ENCODE results near the gene INHBB.

INHBB gene

DNA sequence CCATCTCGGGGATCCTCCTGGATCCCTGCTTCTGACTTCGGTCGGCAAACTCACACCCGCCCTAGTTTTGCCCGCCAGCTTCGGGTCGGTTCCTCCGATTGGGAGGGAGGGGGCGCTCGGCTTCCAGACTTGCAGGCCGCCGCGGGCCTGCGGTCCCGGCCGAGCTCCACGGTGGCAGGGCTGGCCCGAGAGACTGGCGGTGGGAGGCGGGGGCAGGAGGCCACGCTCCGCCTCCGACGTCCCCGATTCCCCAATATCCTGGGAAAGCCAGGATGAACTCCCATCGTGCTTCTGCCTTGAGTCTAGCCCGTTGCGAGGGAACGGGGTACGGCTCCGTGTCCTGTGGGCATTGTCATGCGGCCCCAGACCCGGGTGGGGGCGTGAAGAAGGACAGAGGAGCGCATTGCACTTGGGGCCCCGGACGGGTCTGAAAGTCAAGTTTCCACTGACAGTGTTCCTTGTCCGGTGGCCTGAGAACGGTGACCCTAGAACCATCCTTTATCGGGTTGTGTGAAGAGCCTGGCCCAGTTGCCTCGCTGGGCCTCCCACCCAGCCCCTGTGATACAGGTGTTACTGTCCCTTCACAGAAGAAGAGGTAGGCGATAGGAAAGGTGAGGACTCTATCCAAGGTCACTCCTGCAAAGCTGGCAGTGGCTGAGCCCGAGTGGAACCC is 2.4 kb upstream of the INHBB start:
- DNase-seq, result no peak

DNA sequence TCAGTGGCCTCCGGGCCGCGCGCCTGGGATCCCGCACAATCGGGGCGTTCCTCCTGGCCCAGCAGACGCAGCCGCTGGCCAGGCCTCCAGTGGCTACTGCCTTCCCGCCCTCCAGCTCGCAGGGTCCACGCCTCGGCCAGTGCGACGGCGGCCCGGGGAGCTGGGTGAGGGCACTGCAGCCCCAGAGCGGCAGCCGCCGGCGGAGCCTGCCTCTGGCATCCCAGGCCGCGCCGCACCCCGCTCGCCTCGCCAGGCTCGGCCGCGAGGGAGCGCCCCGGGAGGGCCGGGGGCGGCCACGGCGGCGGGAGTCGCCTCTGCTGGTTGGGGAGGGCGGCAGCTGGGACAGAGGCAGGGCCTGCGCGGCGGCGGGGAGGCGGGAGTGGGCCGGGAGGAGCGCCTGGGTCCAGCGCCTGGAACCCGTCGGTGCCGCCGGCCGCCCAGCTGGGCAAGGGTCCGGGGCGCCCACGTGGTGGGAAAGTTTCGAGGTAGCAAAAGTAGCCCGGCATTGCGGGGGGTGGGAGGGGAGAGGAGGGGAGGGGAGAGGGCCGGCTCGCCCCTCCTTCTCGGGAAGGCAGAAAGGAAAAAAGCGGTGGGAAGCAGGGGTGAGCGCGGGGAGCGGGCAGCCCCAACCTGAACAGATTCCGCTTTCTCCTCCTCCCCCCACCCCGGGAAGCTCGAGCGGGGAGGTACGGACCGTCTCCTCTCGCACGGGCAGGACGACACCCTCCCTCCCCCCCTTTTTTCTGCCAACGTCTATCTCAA is 1.5 kb upstream of the INHBB start:
- no peak for DNase-seq

DNA sequence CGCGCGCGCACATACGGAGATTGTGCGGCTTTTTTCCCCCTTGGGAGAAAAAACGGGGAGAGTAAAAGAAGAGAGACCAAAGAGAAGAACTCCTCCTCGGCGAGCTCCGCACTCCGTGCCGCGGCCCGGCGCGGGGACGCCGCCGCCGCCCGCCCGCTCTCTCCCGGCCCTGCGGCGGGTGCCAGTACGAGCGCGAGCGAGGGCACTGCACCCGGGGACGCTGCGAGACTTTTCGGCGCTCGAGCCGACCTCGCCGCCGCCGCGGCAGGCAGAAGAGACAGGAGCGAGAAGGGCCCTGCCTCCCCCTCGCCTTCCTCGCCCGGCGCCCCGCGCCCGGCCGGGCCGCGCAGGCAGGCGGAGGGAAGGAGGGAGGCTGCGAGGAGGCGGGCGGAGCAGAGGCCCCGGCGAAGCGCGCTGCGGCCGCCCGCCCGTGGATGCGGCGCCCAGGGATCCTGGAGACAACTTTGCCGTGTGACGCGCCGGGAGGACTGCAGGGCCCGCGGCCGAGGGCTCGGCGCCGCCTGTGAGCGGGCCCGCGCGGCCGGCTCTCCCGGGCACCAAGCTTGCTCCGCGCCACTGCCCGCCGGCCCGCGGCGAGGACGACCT is 857 bp upstream of the INHBB start:
- no peak for DNase-seq

DNA sequence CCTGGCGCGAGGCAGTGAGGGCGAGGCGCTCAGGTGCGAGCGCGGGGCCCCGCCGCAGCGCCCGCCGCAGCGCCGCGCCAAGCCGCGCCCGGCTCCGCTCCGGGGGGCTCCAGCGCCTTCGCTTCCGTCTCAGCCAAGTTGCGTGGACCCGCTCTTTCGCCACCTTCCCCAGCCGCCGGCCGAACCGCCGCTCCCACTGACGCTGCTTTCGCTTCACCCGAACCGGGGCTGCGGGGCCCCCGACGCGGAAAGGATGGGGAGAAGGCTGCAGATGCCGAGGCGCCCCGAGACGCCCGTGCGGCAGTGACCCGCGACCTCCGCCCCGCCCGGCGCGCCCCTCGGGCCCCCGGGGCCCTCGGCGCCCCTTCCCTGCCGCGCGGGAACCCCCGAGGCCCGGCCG is 328 bp upstream of the INHBB start:
- DNase-seq, result no peak

DNA sequence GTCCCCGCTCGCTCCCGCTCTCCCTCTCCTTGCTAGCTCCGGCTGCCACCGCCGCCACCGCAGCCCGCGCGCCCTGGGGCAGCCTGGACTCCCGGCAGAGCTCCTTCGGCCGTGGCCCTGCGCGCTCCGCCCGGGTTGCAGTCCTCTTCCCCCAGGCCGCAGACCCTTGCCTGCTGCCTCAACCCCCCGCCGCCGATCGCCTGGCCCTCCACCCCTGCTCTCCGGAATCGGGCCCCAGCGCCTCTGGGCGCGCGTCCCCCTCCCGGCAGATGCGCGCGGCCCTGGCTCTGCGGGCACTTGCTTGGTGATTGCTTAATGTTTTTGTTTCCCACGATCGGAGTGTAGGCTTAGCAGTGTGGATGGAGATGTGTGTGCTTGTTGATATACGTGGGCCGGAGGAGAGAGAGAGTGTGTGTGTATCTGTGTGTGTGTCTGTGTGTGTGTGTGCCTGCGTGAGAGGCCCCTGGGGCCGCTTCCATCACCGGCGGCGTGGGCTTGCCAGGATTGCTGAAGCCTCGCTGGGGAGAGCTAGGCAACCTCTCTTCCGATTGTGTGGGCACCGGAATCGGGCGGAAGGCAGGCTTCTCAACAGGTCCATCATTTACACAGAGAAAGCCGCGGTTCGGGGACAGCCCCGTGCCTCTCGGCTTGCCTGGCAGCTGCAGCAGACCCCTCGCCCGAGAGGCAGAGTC is 877 bp downstream of the INHBB start:
- no peak for DNase-seq

DNA sequence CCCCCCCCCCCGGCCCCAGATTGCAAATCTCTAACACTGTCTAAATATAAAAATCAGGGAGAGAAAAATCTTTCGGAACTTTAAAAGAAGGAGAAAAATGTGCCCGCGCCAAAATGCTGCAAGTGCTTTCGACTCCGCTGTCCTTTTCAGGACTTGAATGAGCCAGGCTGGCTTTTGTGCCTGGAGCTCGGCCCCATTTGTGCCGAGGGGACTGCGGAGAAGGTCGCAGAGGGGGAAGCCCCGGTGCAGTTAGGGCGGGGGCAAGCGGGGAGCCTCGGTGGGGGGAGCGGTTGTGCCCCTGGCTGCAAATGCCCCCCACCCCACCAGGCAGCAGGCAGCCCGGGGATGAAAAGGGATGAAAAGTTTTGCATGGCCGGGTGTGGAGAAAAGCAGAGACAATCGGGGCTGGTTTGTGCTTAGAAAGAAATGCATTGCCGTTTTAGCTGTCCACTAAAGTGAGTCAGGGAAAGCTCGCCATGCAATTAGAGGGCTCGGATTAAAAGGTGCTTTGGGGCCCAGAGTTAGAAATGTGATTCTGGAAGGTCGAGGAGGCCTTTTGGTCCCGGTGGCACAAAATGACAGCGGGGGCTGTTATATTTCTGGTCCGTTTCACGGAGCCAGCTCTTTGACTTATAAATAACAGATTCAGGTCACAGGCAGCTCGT is 1.6 kb downstream of the INHBB start:
- DNase-seq, result no peak

DNA sequence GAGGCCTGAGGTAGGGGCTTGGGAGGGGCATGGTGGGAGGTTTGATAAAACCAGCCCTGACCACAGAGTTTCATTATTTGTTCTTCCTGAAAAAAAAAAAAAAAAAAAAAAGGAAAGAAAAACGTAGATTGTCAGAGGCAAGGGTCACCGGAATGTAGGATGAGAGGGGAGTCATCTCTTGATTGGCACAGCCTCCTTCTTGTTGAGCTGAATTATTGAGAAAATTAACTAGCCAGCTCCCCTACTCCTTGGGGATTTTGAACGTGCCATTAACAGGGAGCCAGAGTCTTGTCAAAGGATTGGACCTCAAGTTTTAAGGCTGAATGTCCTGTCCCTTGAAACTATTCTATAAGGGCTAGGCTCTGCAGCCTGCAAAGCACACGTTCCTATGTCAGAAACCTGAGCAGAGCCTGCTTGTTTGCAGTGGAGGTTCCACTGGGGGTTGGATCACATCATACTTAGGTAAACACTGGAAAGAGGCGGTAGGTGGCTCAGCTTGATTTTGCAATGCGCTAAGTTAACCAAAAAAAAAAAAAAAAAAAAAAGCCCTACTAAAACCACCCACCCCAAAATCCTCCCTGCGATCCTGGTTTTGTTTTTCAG is 2.3 kb downstream of the INHBB start:
- DNase-seq, result no peak

DNA sequence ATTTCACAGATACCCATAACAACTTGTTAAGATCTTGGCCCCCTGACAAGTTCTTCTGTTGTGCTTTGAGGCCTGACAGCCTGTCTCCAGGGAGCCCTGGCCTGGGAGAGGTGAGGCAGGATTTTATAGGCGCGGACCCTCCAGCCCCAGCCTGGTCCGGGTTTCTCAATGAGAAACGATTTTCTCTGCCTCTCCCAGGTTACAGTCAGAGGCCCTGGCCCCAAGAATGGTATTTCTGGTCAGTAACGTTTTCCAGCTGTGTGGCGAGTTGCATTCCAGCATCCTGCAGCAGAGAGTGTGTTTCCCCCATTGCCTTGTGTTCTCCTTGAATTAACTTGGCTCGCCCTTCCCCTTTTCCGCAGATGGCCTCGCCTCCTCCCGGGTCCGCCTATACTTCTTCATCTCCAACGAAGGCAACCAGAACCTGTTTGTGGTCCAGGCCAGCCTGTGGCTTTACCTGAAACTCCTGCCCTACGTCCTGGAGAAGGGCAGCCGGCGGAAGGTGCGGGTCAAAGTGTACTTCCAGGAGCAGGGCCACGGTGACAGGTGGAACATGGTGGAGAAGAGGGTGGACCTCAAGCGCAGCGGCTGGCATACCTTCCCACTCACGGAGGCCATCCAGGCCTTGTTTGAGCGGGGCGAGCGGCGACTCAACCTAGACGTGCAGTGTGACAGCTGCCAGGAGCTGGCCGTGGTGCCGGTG is 3.0 kb downstream of the INHBB start:
- no peak for DNase-seq

DNA sequence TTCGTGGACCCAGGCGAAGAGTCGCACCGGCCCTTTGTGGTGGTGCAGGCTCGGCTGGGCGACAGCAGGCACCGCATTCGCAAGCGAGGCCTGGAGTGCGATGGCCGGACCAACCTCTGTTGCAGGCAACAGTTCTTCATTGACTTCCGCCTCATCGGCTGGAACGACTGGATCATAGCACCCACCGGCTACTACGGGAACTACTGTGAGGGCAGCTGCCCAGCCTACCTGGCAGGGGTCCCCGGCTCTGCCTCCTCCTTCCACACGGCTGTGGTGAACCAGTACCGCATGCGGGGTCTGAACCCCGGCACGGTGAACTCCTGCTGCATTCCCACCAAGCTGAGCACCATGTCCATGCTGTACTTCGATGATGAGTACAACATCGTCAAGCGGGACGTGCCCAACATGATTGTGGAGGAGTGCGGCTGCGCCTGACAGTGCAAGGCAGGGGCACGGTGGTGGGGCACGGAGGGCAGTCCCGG is 3.5 kb downstream of the INHBB start:
- DNase-seq, result no peak

DNA sequence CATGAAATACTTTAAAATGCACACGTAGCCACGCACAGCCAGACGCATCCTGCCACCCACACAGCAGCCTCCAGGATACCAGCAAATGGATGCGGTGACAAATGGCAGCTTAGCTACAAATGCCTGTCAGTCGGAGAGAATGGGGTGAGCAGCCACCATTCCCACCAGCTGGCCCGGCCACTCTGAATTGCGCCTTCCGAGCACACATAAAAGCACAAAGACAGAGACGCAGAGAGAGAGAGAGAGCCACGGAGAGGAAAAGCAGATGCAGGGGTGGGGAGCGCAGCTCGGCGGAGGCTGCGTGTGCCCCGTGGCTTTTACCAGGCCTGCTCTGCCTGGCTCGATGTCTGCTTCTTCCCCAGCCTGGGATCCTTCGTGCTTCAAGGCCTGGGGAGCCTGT is 4.1 kb downstream of the INHBB start:
- DNase-seq, result no peak

DNA sequence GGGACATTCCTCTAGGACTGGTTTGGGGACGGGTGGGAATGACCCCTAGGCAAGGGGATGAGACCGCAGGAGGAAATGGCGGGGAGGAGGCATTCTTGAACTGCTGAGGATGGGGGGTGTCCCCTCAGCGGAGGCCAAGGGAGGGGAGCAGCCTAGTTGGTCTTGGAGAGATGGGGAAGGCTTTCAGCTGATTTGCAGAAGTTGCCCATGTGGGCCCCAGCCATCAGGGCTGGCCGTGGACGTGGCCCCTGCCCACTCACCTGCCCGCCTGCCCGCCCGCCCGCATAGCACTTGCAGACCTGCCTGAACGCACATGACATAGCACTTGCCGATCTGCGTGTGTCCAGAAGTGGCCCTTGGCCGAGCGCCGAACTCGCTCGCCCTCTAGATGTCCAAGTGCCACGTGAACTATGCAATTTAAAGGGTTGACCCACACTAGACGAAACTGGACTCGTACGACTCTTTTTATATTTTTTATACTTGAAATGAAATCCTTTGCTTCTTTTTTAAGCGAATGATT is 4.9 kb downstream of the INHBB start:
- DNase-seq, result no peak

DNA sequence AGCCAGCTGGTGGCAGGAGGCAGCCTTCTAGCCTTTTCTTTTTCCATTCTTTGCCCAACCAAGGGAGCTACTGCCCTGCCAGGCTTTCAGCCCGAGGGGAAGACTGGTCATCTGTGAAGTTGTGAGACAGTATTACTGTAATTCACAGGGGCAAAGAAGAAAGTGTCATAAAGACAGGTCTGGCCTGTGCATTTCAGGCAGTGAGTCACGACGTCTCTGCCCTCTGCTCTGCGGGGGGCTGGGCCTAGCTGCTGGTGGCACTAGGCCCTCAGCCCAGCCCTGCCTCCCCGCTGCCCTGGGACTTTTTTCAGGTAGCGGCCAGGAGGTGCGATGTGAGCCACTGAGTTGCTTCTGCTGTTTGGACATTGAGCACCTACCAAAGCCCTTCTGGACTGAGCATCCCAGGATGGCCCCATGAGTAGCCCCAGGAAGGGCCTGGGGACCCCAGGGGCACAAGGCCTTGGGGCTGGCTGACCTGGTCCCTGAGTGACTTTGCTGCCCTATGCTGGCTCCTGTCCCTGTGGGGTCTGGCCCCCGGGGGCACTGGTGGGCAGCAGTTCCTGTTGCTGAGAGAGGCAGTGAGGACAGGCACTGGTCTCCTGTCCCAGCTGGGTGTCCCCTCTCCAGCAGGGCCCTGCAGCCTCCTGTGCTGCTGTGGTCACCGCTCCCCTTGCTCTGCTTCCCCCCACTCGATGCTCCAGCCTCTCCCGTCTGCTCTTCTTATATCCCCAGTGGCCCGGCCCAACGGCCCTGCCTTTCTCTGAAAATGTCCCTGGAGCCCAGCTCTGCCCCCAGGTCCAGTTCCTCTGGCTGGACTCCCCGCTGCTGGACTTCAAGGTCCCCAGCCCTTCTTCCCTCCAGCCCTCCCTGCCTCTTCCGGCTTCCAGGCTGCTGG is 7.0 kb downstream of the INHBB start:
- DNase-seq, result no peak

DNA sequence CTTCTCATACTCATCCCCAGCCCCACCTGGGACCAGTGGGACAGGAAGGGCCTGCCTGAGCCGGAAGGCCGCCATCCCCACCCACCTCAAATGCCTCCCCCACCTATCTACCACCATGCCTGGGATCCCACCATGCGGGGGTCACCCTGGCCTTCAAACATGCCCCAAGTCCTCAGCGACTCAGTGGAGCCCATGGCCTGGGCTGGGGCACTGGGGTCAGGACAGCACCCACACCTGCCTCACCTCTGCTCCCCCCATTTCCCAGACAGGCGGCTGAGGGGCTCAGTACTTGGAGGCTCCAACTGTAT is 7.6 kb downstream of the INHBB start:
- no peak for DNase-seq

DNA sequence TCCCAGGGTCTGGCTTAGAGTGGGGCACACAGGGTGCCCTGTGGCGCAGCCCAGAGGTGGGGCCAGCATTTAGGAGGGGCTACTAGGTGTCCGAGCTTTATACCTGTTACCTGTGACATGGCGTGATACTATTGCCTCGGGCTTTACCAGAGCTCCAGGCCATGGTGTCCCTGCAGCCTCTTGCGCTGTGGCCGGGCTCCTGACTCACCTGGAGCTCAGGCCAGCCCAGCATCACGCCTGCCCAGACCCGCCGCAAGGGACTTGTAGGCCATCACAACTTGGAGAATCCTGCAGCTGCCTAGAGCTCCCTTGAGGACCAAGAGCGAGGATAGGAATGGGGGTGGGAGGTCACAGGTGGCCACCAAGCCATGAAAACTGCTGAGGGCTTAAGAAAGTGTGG is 8.0 kb downstream of the INHBB start:
- no peak for DNase-seq

DNA sequence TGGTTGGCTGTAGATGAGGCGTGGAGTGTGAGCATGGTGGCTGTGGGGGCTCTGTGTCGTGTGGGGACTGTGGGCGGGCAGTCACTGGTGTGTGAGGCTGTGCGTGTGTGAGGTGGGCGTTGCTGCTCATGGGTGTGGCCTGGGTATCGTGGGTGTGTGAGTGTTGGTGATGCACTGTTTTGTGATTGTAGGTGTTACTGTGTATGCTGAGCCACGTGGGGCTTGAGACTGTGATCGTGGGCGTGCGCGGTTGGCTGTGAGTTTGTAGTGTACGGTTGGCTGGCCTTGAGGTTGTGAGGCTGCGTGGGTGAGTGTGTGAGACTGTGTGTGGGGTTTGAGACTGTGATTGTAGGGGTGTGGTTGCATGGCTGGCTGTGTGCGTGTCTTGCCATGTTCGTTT is 8.5 kb downstream of the INHBB start:
- DNase-seq, result no peak

DNA sequence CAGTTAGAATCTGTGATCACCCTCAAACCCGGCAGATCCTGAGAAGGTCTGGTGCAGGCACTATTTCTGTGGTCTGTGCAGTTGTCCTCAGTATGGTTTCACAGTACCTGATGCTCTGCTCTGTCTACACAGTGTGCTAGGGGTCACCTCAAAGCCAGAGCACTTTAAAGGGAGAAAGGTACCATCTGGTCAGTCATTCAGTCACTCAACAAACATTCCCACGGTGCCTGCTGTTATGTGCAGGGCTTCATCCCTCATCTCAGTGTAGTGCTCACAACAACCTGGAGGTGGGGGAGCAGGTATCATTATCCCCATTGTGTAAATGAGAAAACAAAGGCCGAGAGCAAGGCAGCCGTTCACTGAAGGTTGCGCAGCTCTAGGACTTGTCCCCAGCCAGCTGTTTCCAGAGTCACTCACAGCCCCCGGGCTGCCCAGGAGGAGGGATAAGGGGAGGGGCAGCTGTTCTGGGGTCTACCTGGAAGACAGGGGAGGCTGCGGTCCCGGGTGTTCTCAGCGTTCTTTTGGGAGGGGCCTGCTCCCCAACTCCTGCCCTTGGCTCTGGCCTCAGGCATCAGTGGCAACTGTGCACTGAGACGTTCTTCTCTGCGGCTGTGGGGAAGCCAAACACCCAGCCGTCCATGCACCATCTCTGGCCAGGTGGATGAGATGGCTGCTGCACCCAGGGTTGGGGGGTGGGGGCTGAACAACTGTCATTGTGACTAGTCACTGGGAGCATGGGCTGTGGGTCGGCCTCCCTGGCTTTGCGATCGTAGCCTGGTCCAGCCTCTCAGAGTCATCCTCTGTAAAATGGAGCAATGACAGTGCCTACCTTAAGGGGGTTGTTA is 9.2 kb downstream of the INHBB start:
- no peak for DNase-seq

DNA sequence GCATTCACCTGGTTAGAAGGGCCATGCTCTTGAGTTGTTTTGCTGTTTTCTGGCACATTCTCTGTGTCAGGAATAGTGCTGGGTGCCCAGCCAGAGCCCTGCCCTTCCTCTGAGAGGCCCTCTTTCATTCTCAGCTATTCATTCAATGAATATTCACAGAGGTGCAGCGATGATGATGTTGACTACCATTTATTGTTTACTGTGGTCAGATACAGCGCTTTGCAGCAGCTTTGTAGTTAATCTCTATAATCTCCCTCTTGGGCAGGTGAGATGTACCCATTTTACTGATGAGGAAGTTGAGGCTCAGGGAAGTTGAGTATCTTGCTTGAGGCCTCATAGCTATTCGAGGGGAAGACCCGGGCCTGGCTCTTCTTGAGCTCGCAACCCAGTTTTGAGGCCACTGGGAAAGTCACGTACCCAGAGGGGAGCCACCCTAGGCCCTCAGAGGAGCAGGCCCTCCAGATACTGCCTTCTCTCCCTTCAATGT is 9.9 kb downstream of the INHBB start:
- no peak for DNase-seq

DNA sequence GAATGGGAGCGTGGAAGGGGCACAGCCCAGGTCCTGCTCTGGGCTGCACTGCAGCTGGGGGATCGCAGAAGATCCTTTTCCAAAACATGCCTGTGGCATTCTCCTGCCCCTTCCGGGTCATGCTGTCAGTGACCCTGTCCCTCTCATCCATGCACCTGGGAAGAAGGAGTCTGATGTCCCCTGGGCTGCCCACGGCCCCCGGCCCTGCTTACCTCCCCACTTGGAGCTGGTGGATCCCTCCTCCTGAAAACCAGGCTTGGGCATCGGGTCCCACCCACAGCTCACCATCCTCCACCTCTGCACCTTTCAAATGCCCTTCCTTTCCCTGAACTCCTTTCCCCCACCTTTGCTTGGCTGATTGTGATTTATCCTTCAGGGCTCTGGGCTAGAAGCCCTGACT is 11.8 kb downstream of the INHBB start:
- DNase-seq, result no peak

DNA sequence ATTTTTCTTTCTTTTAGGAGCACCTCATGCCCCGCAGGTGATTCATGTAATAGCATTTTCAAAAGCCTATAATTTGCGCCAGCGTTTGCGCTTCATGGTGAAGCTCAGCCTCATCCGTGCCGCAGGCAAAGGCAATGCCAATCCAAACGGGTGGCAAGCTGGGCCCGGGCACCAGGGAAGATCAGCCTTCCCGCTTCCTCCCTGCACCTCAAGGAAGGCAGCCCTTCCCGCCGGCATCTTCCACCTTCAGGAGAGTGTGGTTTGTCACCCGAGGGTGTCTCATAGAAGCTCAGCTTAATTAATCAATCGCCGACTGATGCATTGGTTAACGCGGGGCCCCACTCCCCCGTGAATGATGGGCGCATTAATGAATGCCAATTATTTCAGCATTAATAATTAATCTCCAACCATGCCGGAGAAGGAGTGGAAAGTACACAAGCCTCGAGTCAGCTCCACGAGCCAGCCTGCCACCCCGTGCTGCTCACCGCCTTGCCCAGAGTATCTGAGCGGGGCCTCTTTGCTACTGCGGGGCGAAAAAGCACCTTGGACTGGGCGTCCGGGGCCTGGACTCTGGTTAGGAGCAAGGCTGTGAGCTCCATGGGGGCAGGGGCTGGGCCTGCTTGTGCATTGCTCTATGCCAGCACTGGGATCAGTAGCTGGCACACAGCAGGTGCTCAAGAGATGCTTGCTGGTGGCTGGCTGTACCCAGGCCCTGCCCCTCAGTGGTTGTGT is 13.0 kb downstream of the INHBB start:
- no peak for DNase-seq

Measured in activated gamma-delta T cell (primary cell).